Neural cell (in vitro differentiated cells): ENCODE data around the gene BCL2L11. TPM values are rescaled to one million over a fixed set of nuclear protein-coding genes. Genes with fewer than 3 reads are reported as not detected.

Source experiments
- H2AFZ ChIP-seq: fragments of 200-600, 300-800 bp; sonication (generic), shearing (Covaris generic); 2 replicates; pipeline ENCODE4 v1.6.0; 2014; ENCODE audit warnings: low read depth, mild to moderate bottlenecking, antibody characterized with exemption, low read length, moderate library complexity
- H3F3A ChIP-seq: fragments of 200-600 bp; shearing (Covaris generic); 2 replicates; pipeline ENCODE4 v1.6.1; 2016; ENCODE audit warnings: mild to moderate bottlenecking, moderate library complexity, mixed read lengths, antibody characterized with exemption, low read length; ENCODE audit not compliant: insufficient read depth, poor library complexity, severe bottlenecking
- H3K27ac ChIP-seq: fragments of 200-600, 300-800 bp; sonication (generic), shearing (Covaris generic); 2 replicates; pipeline ENCODE4 v1.5.1; 2014; ENCODE audit warnings: mild to moderate bottlenecking, low read length, moderate library complexity
- H3K27me3 ChIP-seq: fragments of 300-800, 200-600 bp; sonication (generic), shearing (Covaris generic); 2 replicates; pipeline ENCODE4 v1.6.0; 2014; ENCODE audit warnings: mild to moderate bottlenecking, low read depth, low read length, moderate library complexity; ENCODE audit not compliant: insufficient read depth
- H3K36me3 ChIP-seq: fragments of 300-800, 200-600 bp; sonication (generic), shearing (Covaris generic); 2 replicates; pipeline ENCODE4 v1.5.1; 2014; ENCODE audit warnings: mild to moderate bottlenecking, antibody characterized with exemption, low read length, moderate library complexity; ENCODE audit not compliant: insufficient read depth
- H3K4me2 ChIP-seq: fragments of 300-800, 200-600 bp; sonication (generic), shearing (Covaris generic); 2 replicates; pipeline ENCODE4 v1.6.0; 2014; ENCODE audit warnings: mild to moderate bottlenecking, low read length
- H3K4me3 ChIP-seq: fragments of 300-800, 200-600 bp; sonication (generic), shearing (Covaris generic); 2 replicates; pipeline ENCODE4 v1.5.1; 2014; ENCODE audit warnings: mild to moderate bottlenecking, low read length, moderate library complexity
- H3K79me2 ChIP-seq: fragments of 200-600 bp; shearing (Covaris generic); replicated peaks from 2 replicates; pipeline ENCODE4 v1.6.0; 2014; ENCODE audit warnings: mild to moderate bottlenecking, low read length, moderate library complexity; ENCODE audit not compliant: insufficient read depth
- H3K9ac ChIP-seq: fragments of 300-800, 200-600 bp; sonication (generic), shearing (Covaris generic); 2 replicates; pipeline ENCODE4 v1.6.1; 2016; ENCODE audit warnings: mild to moderate bottlenecking, low read length, mixed read lengths
- H3K9me2 ChIP-seq: fragments of 200-600 bp; shearing (Covaris generic); 2 replicates; pipeline ENCODE4 v1.6.1; 2016; ENCODE audit warnings: mild to moderate bottlenecking, low read length, mixed read lengths; ENCODE audit not compliant: insufficient read depth
- H3K9me3 ChIP-seq: fragments of 200-600, 300-800 bp; sonication (generic), shearing (Covaris generic); 2 replicates; pipeline ENCODE4 v1.6.1; 2016; ENCODE audit warnings: mild to moderate bottlenecking, mixed run types, low read length, moderate library complexity, mixed read lengths
- H4K20me1 ChIP-seq: fragments of 200-600 bp; shearing (Covaris generic); 2 replicates; pipeline ENCODE4 v1.6.1; 2016; ENCODE audit warnings: mild to moderate bottlenecking, mixed run types; ENCODE audit not compliant: insufficient read depth
- EP300 ChIP-seq: fragments of 450-650 bp; conservative IDR thresholded peaks from 2 replicates; pipeline ENCODE4 v1.6.1; 2014; ENCODE audit warnings: antibody characterized with exemption, mild to moderate bottlenecking, moderate library complexity; ENCODE audit not compliant: poor library complexity, severe bottlenecking
- EZH2 ChIP-seq: fragments of 200-600, 300-800 bp; shearing (Covaris generic), sonication (generic); IDR thresholded peaks from 2 replicates; pipeline ENCODE4 v1.6.1; 2014; ENCODE audit warnings: antibody characterized with exemption, low read length, borderline replicate concordance, mild to moderate bottlenecking; ENCODE audit not compliant: insufficient read depth, poor library complexity, severe bottlenecking
- MXI1 ChIP-seq: fragments of 450-650 bp; conservative IDR thresholded peaks from 2 replicates; pipeline ENCODE4 v1.6.1; 2014; ENCODE audit warnings: antibody characterized with exemption, mild to moderate bottlenecking; ENCODE audit not compliant: poor library complexity, severe bottlenecking
- POLR2AphosphoS5 ChIP-seq: IDR thresholded peaks from 2 replicates; pipeline ENCODE4 v1.6.1; 2012
- RAD21 ChIP-seq: fragments of 450-650 bp; conservative IDR thresholded peaks from 2 replicates; pipeline ENCODE4 v1.6.1; 2014; ENCODE audit warnings: antibody characterized with exemption, mild to moderate bottlenecking, moderate library complexity
- SMC3 ChIP-seq: fragments of 450-650 bp; conservative IDR thresholded peaks from 2 replicates; pipeline ENCODE4 v1.6.1; 2014; ENCODE audit warnings: antibody characterized with exemption, mild to moderate bottlenecking, moderate library complexity; ENCODE audit not compliant: poor library complexity
- TAF1 ChIP-seq: IDR thresholded peaks from 2 replicates; pipeline ENCODE4 v1.6.1; 2012; ENCODE audit warnings: low read depth
- polyA plus RNA-seq: library from polyadenylated mRNA; depleted of rRNA; stranded (reverse); fragments of >200 nt; gene quantifications from 2 replicates; pipeline ENCODE4 v1.2.3, GENCODE V29; 2014
- TF ChIP-seq, protein P1 (sequence below): IDR thresholded peaks from 2 replicates; pipeline ENCODE4 v1.6.1; 2012; ENCODE audit warnings: borderline replicate concordance
- TF ChIP-seq, protein P2 (sequence below): fragments of 450-650 bp; IDR thresholded peaks from 2 replicates; pipeline ENCODE4 v1.5.1; 2014; ENCODE audit warnings: antibody characterized with exemption, mild to moderate bottlenecking, moderate library complexity; ENCODE audit not compliant: poor library complexity, severe bottlenecking

Gene BCL2L11
- polyA plus RNA-seq, 1 donor from 2014 or later = 2.6 TPM

DNA sequence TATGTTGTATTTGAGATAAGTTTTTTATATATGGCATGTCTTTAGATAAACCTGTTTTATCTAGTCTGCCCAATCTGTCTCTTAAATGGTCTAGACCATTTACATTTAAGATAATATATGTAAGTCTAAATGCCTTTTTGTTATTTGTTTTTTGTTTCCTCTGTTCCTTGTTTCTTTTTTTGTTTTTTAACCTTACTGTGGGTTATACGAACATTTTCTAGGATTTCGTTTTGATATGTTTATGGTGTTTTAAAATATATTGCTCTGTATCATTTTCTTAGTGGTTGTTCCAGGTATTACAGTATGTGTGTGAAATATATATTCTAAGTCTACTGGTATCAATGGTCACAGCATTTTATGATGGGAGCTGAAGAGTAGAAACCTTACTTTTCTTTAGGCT, 13.3 kb downstream of the BCL2L11 start:
- Histone ChIP-seq H3K27ac (no peak overlapping the region), H3K27me3 (no peaks in the 10 kb centered on the region), H3K36me3 (no peaks in the 10 kb centered on the region), H3K4me2 (no peak overlapping the region), H3K4me3 (no peak overlapping the region), H2AFZ (no peak overlapping the region), H4K20me1 (no peaks in the 10 kb centered on the region), H3K9me2 (no peaks in the 10 kb centered on the region), H3K9me3 (no peaks in the 10 kb centered on the region), H3K9ac (no peak overlapping the region), H3K79me2 (peaks cover 18% of the 10 kb centered on the region), H3F3A (no peaks in the 10 kb centered on the region)
- TF ChIP-seq EZH2 (no peak), EP300 (no peak), TAF1 (no peak), MXI1 (no peak), SMC3 (no peak), POLR2AphosphoS5 (no peak), RAD21 (no peak)
- TF ChIP-seq, protein P1, sequence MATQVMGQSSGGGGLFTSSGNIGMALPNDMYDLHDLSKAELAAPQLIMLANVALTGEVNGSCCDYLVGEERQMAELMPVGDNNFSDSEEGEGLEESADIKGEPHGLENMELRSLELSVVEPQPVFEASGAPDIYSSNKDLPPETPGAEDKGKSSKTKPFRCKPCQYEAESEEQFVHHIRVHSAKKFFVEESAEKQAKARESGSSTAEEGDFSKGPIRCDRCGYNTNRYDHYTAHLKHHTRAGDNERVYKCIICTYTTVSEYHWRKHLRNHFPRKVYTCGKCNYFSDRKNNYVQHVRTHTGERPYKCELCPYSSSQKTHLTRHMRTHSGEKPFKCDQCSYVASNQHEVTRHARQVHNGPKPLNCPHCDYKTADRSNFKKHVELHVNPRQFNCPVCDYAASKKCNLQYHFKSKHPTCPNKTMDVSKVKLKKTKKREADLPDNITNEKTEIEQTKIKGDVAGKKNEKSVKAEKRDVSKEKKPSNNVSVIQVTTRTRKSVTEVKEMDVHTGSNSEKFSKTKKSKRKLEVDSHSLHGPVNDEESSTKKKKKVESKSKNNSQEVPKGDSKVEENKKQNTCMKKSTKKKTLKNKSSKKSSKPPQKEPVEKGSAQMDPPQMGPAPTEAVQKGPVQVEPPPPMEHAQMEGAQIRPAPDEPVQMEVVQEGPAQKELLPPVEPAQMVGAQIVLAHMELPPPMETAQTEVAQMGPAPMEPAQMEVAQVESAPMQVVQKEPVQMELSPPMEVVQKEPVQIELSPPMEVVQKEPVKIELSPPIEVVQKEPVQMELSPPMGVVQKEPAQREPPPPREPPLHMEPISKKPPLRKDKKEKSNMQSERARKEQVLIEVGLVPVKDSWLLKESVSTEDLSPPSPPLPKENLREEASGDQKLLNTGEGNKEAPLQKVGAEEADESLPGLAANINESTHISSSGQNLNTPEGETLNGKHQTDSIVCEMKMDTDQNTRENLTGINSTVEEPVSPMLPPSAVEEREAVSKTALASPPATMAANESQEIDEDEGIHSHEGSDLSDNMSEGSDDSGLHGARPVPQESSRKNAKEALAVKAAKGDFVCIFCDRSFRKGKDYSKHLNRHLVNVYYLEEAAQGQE = no peak

DNA sequence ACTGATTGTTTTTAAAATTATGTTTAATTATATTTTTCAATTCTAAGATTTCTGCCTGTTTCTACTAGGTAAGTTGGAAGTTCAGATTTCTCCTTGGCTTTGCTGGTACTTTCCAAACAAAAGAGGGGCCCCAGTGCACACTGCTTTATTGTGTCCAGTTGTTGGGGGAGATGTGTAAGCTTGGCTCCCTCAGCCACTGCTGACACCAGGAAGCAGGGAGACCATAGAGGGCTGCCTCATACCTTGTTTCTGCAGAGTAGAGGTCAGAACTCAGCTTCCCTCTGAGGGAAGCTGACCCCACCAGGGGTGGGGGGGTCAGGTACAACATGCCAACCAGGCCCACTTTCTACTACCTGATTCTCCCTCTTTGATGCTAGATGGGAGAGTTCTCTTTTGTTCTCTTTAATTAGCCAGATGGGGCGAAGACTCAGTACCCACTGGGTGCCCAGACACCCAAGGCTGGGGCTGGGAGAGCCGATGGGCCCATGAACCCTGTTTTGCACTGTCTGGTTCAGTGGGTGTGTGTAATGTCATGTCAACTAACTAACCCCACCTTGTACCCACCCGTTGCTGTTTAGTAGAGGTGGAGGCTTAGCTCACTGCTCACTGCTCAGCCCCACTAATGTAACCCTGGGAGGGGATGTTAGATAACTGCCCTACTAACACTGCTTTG, 14.7 kb downstream of the BCL2L11 start:
- Histone ChIP-seq H3K9me2 (no peaks in the 10 kb centered on the region), H2AFZ (no peak overlapping the region), H4K20me1 (no peaks in the 10 kb centered on the region), H3K27ac (no peak overlapping the region), H3K27me3 (no peaks in the 10 kb centered on the region), H3K79me2 (peaks cover 16% of the 10 kb centered on the region), H3F3A (no peaks in the 10 kb centered on the region), H3K36me3 (no peaks in the 10 kb centered on the region), H3K9me3 (no peaks in the 10 kb centered on the region), H3K4me2 (no peak overlapping the region), H3K4me3 (no peak overlapping the region), H3K9ac (no peak overlapping the region)
- no peak for TF ChIP-seq SMC3
- TF ChIP-seq EZH2 = no peak
- no peak for TF ChIP-seq MXI1
- TF ChIP-seq RAD21 = no peak
- TF ChIP-seq TAF1 = no peak
- TF ChIP-seq, protein P2, sequence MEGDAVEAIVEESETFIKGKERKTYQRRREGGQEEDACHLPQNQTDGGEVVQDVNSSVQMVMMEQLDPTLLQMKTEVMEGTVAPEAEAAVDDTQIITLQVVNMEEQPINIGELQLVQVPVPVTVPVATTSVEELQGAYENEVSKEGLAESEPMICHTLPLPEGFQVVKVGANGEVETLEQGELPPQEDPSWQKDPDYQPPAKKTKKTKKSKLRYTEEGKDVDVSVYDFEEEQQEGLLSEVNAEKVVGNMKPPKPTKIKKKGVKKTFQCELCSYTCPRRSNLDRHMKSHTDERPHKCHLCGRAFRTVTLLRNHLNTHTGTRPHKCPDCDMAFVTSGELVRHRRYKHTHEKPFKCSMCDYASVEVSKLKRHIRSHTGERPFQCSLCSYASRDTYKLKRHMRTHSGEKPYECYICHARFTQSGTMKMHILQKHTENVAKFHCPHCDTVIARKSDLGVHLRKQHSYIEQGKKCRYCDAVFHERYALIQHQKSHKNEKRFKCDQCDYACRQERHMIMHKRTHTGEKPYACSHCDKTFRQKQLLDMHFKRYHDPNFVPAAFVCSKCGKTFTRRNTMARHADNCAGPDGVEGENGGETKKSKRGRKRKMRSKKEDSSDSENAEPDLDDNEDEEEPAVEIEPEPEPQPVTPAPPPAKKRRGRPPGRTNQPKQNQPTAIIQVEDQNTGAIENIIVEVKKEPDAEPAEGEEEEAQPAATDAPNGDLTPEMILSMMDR = no peak
- no peak for TF ChIP-seq EP300
- TF ChIP-seq, protein P1 = no peak
- no peak for TF ChIP-seq POLR2AphosphoS5
